Breast epithelium (tissue), 3 donors: Measurements from ENCODE around the gene KCNQ1OT1.

Source experiments
- CTCF ChIP-seq, 3 donors: fragments of 450-650 bp; IDR thresholded peaks; one replicate each; pipeline ENCODE4 v1.5.1; 2016 to 2017; ENCODE audit warnings: antibody characterized with exemption in 3 of 3, mild to moderate bottlenecking in 3 of 3, moderate library complexity in 3 of 3
- POLR2A ChIP-seq: fragments of 450-650 bp; IDR thresholded peaks from one replicate; pipeline ENCODE4 v1.6.1; 2016; ENCODE audit warnings: antibody characterized with exemption, mild to moderate bottlenecking, moderate library complexity

- TF ChIP-seq POLR2A: no peak
- TF ChIP-seq CTCF (IDR thresholded peaks at IDR 0.05): no peak
These were observed 136.9 kb downstream of the KCNQ1OT1 start for GRCh38 chr11:2562890-2563212.
